B cell (primary cell): ENCODE data around the gene EVI5L. TPM values are rescaled to one million over a fixed set of nuclear protein-coding genes. Genes with fewer than 3 reads are reported as not detected.

ENCODE experiments used
- ATAC-seq: fragments of 200-7000 bp; cut with Tn5 transposase; one replicate; pipeline ENCODE4 v1.10.0; 2021; ENCODE audit warnings: low read depth, mild to moderate bottlenecking, moderate number of reproducible peaks, moderate library complexity
- CTCF ChIA-PET: fragments of 350-600 bp; sonication (Branson Sonifier 250); formaldehyde crosslinking; loops from one replicate; lab custom pipeline; 2021; ENCODE audit warnings: antibody characterized with exemption, inconsistent platforms; lab: Charles Lee
- POLR2A ChIA-PET: fragments of 350-600 bp; sonication (Branson Sonifier 250); formaldehyde crosslinking; loops from one replicate; lab custom pipeline; 2021; ENCODE audit warnings: antibody characterized with exemption; lab: Charles Lee
- DNase-seq: peaks from one replicate; pipeline ENCODE4 v3.0.0; 2013
- H2AFZ ChIP-seq: 2 replicates; pipeline ENCODE4 v1.6.1; 2012; ENCODE audit warnings: mild to moderate bottlenecking, low read depth, low read length; ENCODE audit not compliant: insufficient read depth, poor library complexity, severe bottlenecking
- H3K27ac ChIP-seq, 2 donors: 1 replicate in 1 of 2; 2 replicates in 1 of 2; pipeline ENCODE4 v1.5.1; 2012 to 2013; ENCODE audit warnings: low read length in 2 of 2, mild to moderate bottlenecking in 2 of 2, moderate library complexity in 1 of 2
- H3K27me3 ChIP-seq, 4 experiments: fragments of 200-600 bp in 1 of 4; sonication (generic) in 1 of 4; replicated peaks in 1 of 4; 1 replicate in 2 of 4; 2 replicates in 2 of 4; pipeline versions ENCODE4 v1.6.1 to v1.7.0; 2013 to 2016; ENCODE audit warnings: low read length in 3 of 4, mild to moderate bottlenecking in 2 of 4, mixed read lengths in 1 of 4, moderate library complexity in 1 of 4; ENCODE audit not compliant: insufficient read depth in 4 of 4, control insufficient read depth in 3 of 4; ENCODE audit errors: control extremely low read depth in 1 of 4
- H3K36me3 ChIP-seq, 2 experiments: replicated peaks in 1 of 2; 1 replicate in 1 of 2; 2 replicates in 1 of 2; pipeline versions ENCODE4 v1.6.1 to v1.7.1; 2013; ENCODE audit warnings: low read length in 1 of 2; ENCODE audit not compliant: insufficient read depth in 2 of 2, control insufficient read depth in 1 of 2; ENCODE audit errors: control extremely low read depth in 1 of 2, extremely low read depth in 1 of 2
- H3K4me1 ChIP-seq, 2 donors: fragments of 200-600 bp in 1 of 2; sonication (generic) in 1 of 2; 1 replicate in 1 of 2; 2 replicates in 1 of 2; pipeline versions ENCODE4 v1.5.1 to v1.6.1; 2013 to 2017; ENCODE audit warnings: low read length in 2 of 2; ENCODE audit not compliant: control insufficient read depth in 2 of 2, insufficient read depth in 2 of 2
- H3K4me2 ChIP-seq: replicated peaks from 2 replicates; pipeline ENCODE3; 2012; ENCODE audit warnings: mild to moderate bottlenecking, low read depth, low read length; ENCODE audit not compliant: poor library complexity, severe bottlenecking
- H3K4me3 ChIP-seq, 5 experiments: fragments of 200-600 bp in 1 of 5; sonication (generic) in 1 of 5; 1 replicate in 3 of 5; 2 replicates in 2 of 5; pipeline versions ENCODE4 v1.5.1 to v1.7.0; 2011 to 2016; ENCODE audit warnings: low read length in 4 of 5, mild to moderate bottlenecking in 4 of 5, low read depth in 2 of 5, control low read depth in 1 of 5, moderate library complexity in 1 of 5; ENCODE audit not compliant: insufficient read depth in 1 of 5; ENCODE audit errors: control extremely low read depth in 1 of 5, extremely low read depth in 1 of 5
- H3K79me2 ChIP-seq: fragments of 200-600 bp; sonication (generic); one replicate; pipeline ENCODE4 v1.6.0; 2016; ENCODE audit warnings: low read length; ENCODE audit not compliant: control insufficient read depth, insufficient read depth
- H3K9ac ChIP-seq: fragments of 200-600 bp; sonication (generic); 2 replicates; pipeline ENCODE4 v1.6.1; 2017; ENCODE audit warnings: mild to moderate bottlenecking, low read length, moderate library complexity
- H3K9me3 ChIP-seq, 3 donors: one replicate each; pipeline versions ENCODE4 v1.6.1 to v1.7.1; 2013; ENCODE audit warnings: low read length in 2 of 3; ENCODE audit not compliant: control insufficient read depth in 2 of 3, insufficient read depth in 1 of 3; ENCODE audit errors: control extremely low read depth in 1 of 3
- H4K20me1 ChIP-seq: 2 replicates; pipeline ENCODE4 v1.6.0; 2012; ENCODE audit warnings: mild to moderate bottlenecking, low read length; ENCODE audit not compliant: insufficient read depth, control insufficient read depth, poor library complexity, severe bottlenecking
- H3K27ac Mint-ChIP-seq: one replicate; pipeline ENCODE4 v1.8.0; 2021; ENCODE audit warnings: mixed read lengths
- H3K27me3 Mint-ChIP-seq: one replicate; pipeline ENCODE4 v1.8.0; 2021; ENCODE audit warnings: mixed read lengths
- H3K4me1 Mint-ChIP-seq: one replicate; pipeline ENCODE4 v1.8.0; 2021; ENCODE audit warnings: mixed read lengths
- H3K4me3 Mint-ChIP-seq: one replicate; pipeline ENCODE4 v1.8.0; 2021; ENCODE audit warnings: mixed read lengths
- H3K9me3 Mint-ChIP-seq: one replicate; pipeline ENCODE4 v1.8.0; 2022; ENCODE audit warnings: mixed read lengths; ENCODE audit not compliant: insufficient read depth
- EZH2 ChIP-seq: IDR thresholded peaks from 2 replicates; pipeline ENCODE4 v1.6.1; 2012; ENCODE audit warnings: borderline replicate concordance, low read depth, mild to moderate bottlenecking, moderate library complexity, low read length; ENCODE audit not compliant: insufficient read depth, poor library complexity, severe bottlenecking
- WGBS: methylation state at CpG from one replicate; pipeline ENCODE4 v1.1.5; 2013; ENCODE audit warnings: missing lambda C conversion rate; ENCODE audit not compliant: insufficient coverage; 5-methylcytosine and 5-hydroxymethylcytosine counted together
- intact Hi-C: fragments of 100-400 bp; cut with micrococcal nuclease; formaldehyde crosslinking; loops from one replicate; pipeline ENCODE4 v1.10.0; 2022
- polyA plus RNA-seq: library from polyadenylated mRNA; depleted of rRNA; stranded (reverse); fragments of >200 nt; gene quantifications from 2 replicates; pipeline ENCODE4 v1.2.3, GENCODE V29; 2012
- total RNA-seq, 2 donors: library from RNA; stranded (reverse); fragments of 120-200 nt in 1 of 2; gene quantifications; 1 replicate in 1 of 2; 2 replicates in 1 of 2; pipeline versions ENCODE4 v1.2.3 to v1.2.4, GENCODE V29; 2013 to 2022
- TF ChIP-seq, protein P1 (sequence below): fragments of 200-600 bp; IDR thresholded peaks from one replicate; pipeline ENCODE4 v1.8.0; 2022; ENCODE audit warnings: antibody characterized with exemption, mild to moderate bottlenecking

EVI5L gene
- total and polyA plus RNA-seq, 2 donors (not counting 1 experiment from before 2014, with no cell fraction given), result 7.9 to 11.8 TPM

DNA sequence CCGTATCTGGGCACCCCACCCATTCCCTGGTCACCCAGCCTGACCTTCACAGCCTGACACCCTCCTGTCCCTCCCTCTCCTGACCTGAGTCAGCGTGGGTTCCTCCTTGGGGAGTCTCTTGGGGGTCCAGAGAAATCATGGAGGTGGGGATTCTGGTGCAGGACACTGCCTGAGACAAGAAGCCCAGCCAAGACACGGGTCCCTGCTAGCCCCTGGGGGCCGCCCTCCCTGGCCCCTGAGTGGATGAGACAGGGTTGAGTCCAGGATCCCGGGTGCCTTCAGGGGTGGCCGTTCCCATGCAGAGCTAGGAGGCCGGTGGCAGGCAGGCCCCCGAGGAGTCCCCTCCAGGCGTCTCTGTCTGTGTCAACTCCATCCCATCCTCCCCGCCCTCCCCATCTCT, 75.2 kb downstream of the EVI5L start:
- no peaks in the 10 kb centered on the region for H3K27me3 Mint-ChIP-seq
- CTCF ChIA-PET, result no interaction called here
- no peak for TF ChIP-seq EZH2
- TF ChIP-seq, protein P1, sequence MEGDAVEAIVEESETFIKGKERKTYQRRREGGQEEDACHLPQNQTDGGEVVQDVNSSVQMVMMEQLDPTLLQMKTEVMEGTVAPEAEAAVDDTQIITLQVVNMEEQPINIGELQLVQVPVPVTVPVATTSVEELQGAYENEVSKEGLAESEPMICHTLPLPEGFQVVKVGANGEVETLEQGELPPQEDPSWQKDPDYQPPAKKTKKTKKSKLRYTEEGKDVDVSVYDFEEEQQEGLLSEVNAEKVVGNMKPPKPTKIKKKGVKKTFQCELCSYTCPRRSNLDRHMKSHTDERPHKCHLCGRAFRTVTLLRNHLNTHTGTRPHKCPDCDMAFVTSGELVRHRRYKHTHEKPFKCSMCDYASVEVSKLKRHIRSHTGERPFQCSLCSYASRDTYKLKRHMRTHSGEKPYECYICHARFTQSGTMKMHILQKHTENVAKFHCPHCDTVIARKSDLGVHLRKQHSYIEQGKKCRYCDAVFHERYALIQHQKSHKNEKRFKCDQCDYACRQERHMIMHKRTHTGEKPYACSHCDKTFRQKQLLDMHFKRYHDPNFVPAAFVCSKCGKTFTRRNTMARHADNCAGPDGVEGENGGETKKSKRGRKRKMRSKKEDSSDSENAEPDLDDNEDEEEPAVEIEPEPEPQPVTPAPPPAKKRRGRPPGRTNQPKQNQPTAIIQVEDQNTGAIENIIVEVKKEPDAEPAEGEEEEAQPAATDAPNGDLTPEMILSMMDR, result no peak
- Histone ChIP-seq H3K9me3 (peaks cover 0 to 7% (median 0%) of the 10 kb centered on the region in 3 donors), H4K20me1 (peaks cover 61% of the 10 kb centered on the region), H3K27me3 (no peaks in the 10 kb centered on the region), H3K4me3 (no peak overlapping the region), H3K4me1 (peaks cover 20 to 21% of the 10 kb centered on the region in 2 donors), H3K9ac (no peak overlapping the region), H3K27ac (no peak overlapping the region), H3K4me2 (peak overlapping the region; percentile 89), H3K79me2 (peaks cover 48% of the 10 kb centered on the region), H2AFZ (no peak overlapping the region), H3K36me3 (peaks cover 0 to 21% of the 10 kb centered on the region in 2 experiments)
- 96% methylated on average over 7 of the region's 10 CpGs for WGBS
- H3K4me1 Mint-ChIP-seq, result peaks cover 29% of the 10 kb centered on the region
- POLR2A ChIA-PET, result no interaction called here
- H3K4me3 Mint-ChIP-seq, result peak overlapping the region; percentile 84
- intact Hi-C loops, result no loop called here
- H3K9me3 Mint-ChIP-seq, result no peaks in the 10 kb centered on the region
- H3K27ac Mint-ChIP-seq, result peak overlapping the region; percentile 86
- ATAC-seq (no peak), DNase-seq (peak; percentile 17)

DNA sequence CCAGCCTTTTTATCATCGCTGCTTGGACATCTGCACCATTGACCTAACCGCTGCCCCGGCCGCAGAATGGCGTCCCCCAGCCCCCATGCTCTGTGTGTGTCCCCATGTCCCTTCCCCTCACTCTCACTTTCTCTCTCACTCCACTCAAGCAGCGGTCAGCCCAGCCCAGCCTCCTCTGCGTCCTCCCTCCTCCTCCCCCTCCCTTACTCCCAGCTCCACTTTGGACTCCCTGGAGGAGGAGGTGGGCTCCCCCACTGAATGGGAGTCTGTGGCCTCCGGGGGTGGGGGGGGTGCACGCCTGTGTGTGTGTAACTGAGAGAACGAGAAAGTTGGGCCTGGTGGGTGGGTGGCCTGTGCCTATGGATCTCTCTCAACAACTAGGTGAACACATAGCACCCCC, 75.8 kb downstream of the EVI5L start:
- Mint-ChIP-seq H3K27ac (peak overlapping the region; percentile 55), H3K4me1 (peaks cover 29% of the 10 kb centered on the region), H3K4me3 (peak overlapping the region; percentile 63), H3K27me3 (no peaks in the 10 kb centered on the region), H3K9me3 (no peaks in the 10 kb centered on the region)
- Histone ChIP-seq H3K27me3 (no peaks in the 10 kb centered on the region), H3K4me1 (peaks cover 20 to 21% of the 10 kb centered on the region in 2 donors), H3K27ac (no peak overlapping the region), H3K4me2 (no peak overlapping the region), H3K9me3 (peaks cover 0 to 7% (median 0%) of the 10 kb centered on the region in 3 donors), H3K9ac (no peak overlapping the region), H3K79me2 (peaks cover 48% of the 10 kb centered on the region), H3K4me3 (no peak overlapping the region), H3K36me3 (peaks cover 0 to 27% of the 10 kb centered on the region in 2 experiments), H4K20me1 (peaks cover 67% of the 10 kb centered on the region), H2AFZ (no peak overlapping the region)
- no peak for TF ChIP-seq EZH2
- TF ChIP-seq, protein P1, result no peak
- DNase-seq (no peak), ATAC-seq (no peak)
- CTCF ChIA-PET, result no interaction called here
- intact Hi-C loops, result no loop called here
- POLR2A ChIA-PET, result no interaction called here
- 97% methylated on average over 7 of the region's 10 CpGs for WGBS
